Activated CD4-positive, alpha-beta T cell treated with anti-CD3 and anti-CD28 coated beads for 36 hours (primary cell): ENCODE data around the gene TTC28. TPM values are rescaled to one million over a fixed set of nuclear protein-coding genes. Genes with fewer than 3 reads are reported as not detected.
"Not testable (repeated sequence)": the region's sequence is repeated elsewhere in the genome, so short reads cannot be mapped to it uniquely, and the experiment has no call there.

Experiments used
- ATAC-seq: fragments of 200-7000 bp; cut with Tn5 transposase; one replicate; pipeline ENCODE4 v1.10.0; 2021; ENCODE audit warnings: mild to moderate bottlenecking, moderate library complexity
- CTCF ChIA-PET: fragments of 350-600 bp; sonication (Branson Sonifier 250); formaldehyde crosslinking; loops from one replicate; lab custom pipeline; 2021; ENCODE audit warnings: antibody characterized with exemption; lab: Charles Lee
- POLR2A ChIA-PET: fragments of 350-600 bp; sonication (Branson Sonifier 250); formaldehyde crosslinking; loops from one replicate; lab custom pipeline; 2021; ENCODE audit warnings: antibody characterized with exemption, inconsistent platforms; lab: Charles Lee
- DNase-seq: peaks from one replicate; pipeline ENCODE4 v3.0.0-alpha.2; 2020
- H3K27ac Mint-ChIP-seq: one replicate; pipeline ENCODE4 v1.8.0; 2021; ENCODE audit warnings: mixed read lengths
- H3K27me3 Mint-ChIP-seq: one replicate; pipeline ENCODE4 v1.8.0; 2021; ENCODE audit warnings: mixed read lengths
- H3K36me3 Mint-ChIP-seq: one replicate; pipeline ENCODE4 v1.8.0; 2021; ENCODE audit warnings: low read depth, mixed read lengths
- H3K4me1 Mint-ChIP-seq: one replicate; pipeline ENCODE4 v1.8.0; 2021; ENCODE audit warnings: mixed read lengths
- H3K4me3 Mint-ChIP-seq: one replicate; pipeline ENCODE4 v1.8.0; 2021; ENCODE audit warnings: mild to moderate bottlenecking, moderate library complexity, mixed read lengths
- H3K9me3 Mint-ChIP-seq: one replicate; pipeline ENCODE4 v1.8.0; 2021; ENCODE audit warnings: low read depth, mixed read lengths
- intact Hi-C, 2 experiments: fragments of 100-400 bp; cut with DNase I in 1 of 2; cut with micrococcal nuclease in 1 of 2; formaldehyde crosslinking; loops; one replicate each; pipeline versions ENCODE4 v1.14.2 to v1.15.1; 2022 to 2024; cut with DNase I, micrococcal nuclease
- total RNA-seq, 2 experiments: library from RNA; stranded (reverse); gene quantifications; one replicate each; pipeline ENCODE4 v1.2.3, GENCODE V29; 2021

TTC28 gene
- total RNA-seq, 2 experiments from 2014 or later, result 1.0 to 1.4 TPM

- ATAC-seq, result no peak
- intact Hi-C loops, result no loop called here
- H3K4me1 Mint-ChIP-seq, result no peaks in the 10 kb centered on the region
- no peaks in the 10 kb centered on the region for H3K36me3 Mint-ChIP-seq
- no peaks in the 10 kb centered on the region for H3K9me3 Mint-ChIP-seq
- POLR2A ChIA-PET, result no interaction called here
- no peak for DNase-seq
- peaks cover 23% of the 10 kb centered on the region for H3K27me3 Mint-ChIP-seq
- H3K4me3 Mint-ChIP-seq, result no peak overlapping the region
- H3K27ac Mint-ChIP-seq, result no peak overlapping the region
- CTCF ChIA-PET, result no interaction called here
Measured at GRCh38 chr22:28628766-28629165, 50.9 kb downstream of the TTC28 start.

- Mint-ChIP-seq H3K36me3 (no peaks in the 10 kb centered on the region), H3K27ac (no peak overlapping the region), H3K9me3 (no peaks in the 10 kb centered on the region), H3K4me3 (no peak overlapping the region), H3K4me1 (no peaks in the 10 kb centered on the region), H3K27me3 (peaks cover 25% of the 10 kb centered on the region)
- DNase-seq, result no peak
- no peak for ATAC-seq
- CTCF ChIA-PET, result no interaction called here
- intact Hi-C loops, result no loop called here
- POLR2A ChIA-PET, result no interaction called here
Measured at GRCh38 chr22:28627791-28628190, 51.8 kb downstream of the TTC28 start.

GRCh38 chr22:28620244-28620922, 59.3 kb downstream of the TTC28 start:
- Mint-ChIP-seq H3K4me3 (no peak overlapping the region), H3K36me3 (no peaks in the 10 kb centered on the region), H3K27ac (no peak overlapping the region), H3K27me3 (peaks cover 33% of the 10 kb centered on the region), H3K9me3 (no peaks in the 10 kb centered on the region), H3K4me1 (no peaks in the 10 kb centered on the region)
- POLR2A ChIA-PET, result interaction anchor here (0.6 kb wide), 1 partner anchor 10 kb away, joined by 3 read pairs; no protein-coding TSS in a partner anchor
- intact Hi-C loops, result no loop called here
- no peak for DNase-seq
- no peak for ATAC-seq
- CTCF ChIA-PET, result interaction anchor here (1.1 kb wide), 1 partner anchor 209 kb away, joined by 4 read pairs; no protein-coding TSS in a partner anchor

- Mint-ChIP-seq H3K27ac (no peak overlapping the region), H3K4me3 (no peak overlapping the region), H3K36me3 (no peaks in the 10 kb centered on the region), H3K4me1 (no peaks in the 10 kb centered on the region), H3K9me3 (no peaks in the 10 kb centered on the region), H3K27me3 (peaks cover 38% of the 10 kb centered on the region)
- intact Hi-C loops, result no loop called here
- POLR2A ChIA-PET, result interaction anchor here (0.6 kb wide), 1 partner anchor 632 kb away, joined by 9 read pairs; no protein-coding TSS in a partner anchor
- DNase-seq, result no peak
- ATAC-seq, result no peak
- CTCF ChIA-PET, result interaction anchor here (0.6 to 1.5 kb wide), 4 partner anchors 18 to 434 kb away, joined by 3 to 6 read pairs (median 4); no protein-coding TSS in a partner anchor
Measured at GRCh38 chr22:28619236-28619635, 60.4 kb downstream of the TTC28 start.

GRCh38 chr22:28615423-28615822, 64.2 kb downstream of the TTC28 start:
- H3K27ac Mint-ChIP-seq, H3K4me1 Mint-ChIP-seq, DNase-seq, POLR2A ChIA-PET, H3K4me3 Mint-ChIP-seq, H3K9me3 Mint-ChIP-seq, H3K36me3 Mint-ChIP-seq, CTCF ChIA-PET, ATAC-seq, intact Hi-C loops: not testable (repeated sequence)
- peaks cover 58% of the 10 kb centered on the region for H3K27me3 Mint-ChIP-seq

- peaks cover 62% of the 10 kb centered on the region for H3K27me3 Mint-ChIP-seq
- POLR2A ChIA-PET, result no interaction called here
- peaks cover 2% of the 10 kb centered on the region for H3K9me3 Mint-ChIP-seq
- H3K27ac Mint-ChIP-seq, result no peak overlapping the region
- intact Hi-C loops, result loop anchor here in 1 of 2 experiments (10.0 kb wide), 1 partner anchor 545 kb away; no protein-coding TSS in a partner anchor
- CTCF ChIA-PET, result interaction anchor here (1.8 kb wide), 1 partner anchor 9 kb away, joined by 5 read pairs; no protein-coding TSS in a partner anchor
- H3K36me3 Mint-ChIP-seq, result no peaks in the 10 kb centered on the region
- ATAC-seq, result no peak
- no peaks in the 10 kb centered on the region for H3K4me1 Mint-ChIP-seq
- no peak overlapping the region for H3K4me3 Mint-ChIP-seq
- no peak for DNase-seq
Measured at GRCh38 chr22:28609921-28610320, 69.7 kb downstream of the TTC28 start.

GRCh38 chr22:28608546-28608945, 71.1 kb downstream of the TTC28 start:
- intact Hi-C loops, result loop anchor here in 1 of 2 experiments (10.0 kb wide), 1 partner anchor 546 kb away; no protein-coding TSS in a partner anchor
- no peak overlapping the region for H3K4me3 Mint-ChIP-seq
- ChIA-PET CTCF (interaction anchor here (0.5 to 1.0 kb wide), 2 partner anchors 8 to 384 kb away, joined by 3 read pairs; no protein-coding TSS in a partner anchor), POLR2A (no interaction called here)
- ATAC-seq (no peak), DNase-seq (no peak)
- H3K4me1 Mint-ChIP-seq, result no peaks in the 10 kb centered on the region
- H3K27me3 Mint-ChIP-seq, result peaks cover 51% of the 10 kb centered on the region
- no peak overlapping the region for H3K27ac Mint-ChIP-seq
- no peaks in the 10 kb centered on the region for H3K9me3 Mint-ChIP-seq
- H3K36me3 Mint-ChIP-seq, result no peaks in the 10 kb centered on the region

- no peak overlapping the region for H3K27ac Mint-ChIP-seq
- DNase-seq, result no peak
- no peaks in the 10 kb centered on the region for H3K9me3 Mint-ChIP-seq
- no peak for ATAC-seq
- H3K27me3 Mint-ChIP-seq, result peaks cover 44% of the 10 kb centered on the region
- intact Hi-C loops, result loop anchor here in 1 of 2 experiments (10.0 kb wide), 1 partner anchor 547 kb away; no protein-coding TSS in a partner anchor
- no peaks in the 10 kb centered on the region for H3K36me3 Mint-ChIP-seq
- POLR2A ChIA-PET, result no interaction called here
- CTCF ChIA-PET, result interaction anchor here (0.5 to 1.5 kb wide), 5 partner anchors 8 to 385 kb away, joined by 3 to 7 read pairs (median 4); no protein-coding TSS in a partner anchor
- no peak overlapping the region for H3K4me3 Mint-ChIP-seq
- H3K4me1 Mint-ChIP-seq, result no peaks in the 10 kb centered on the region
Measured at GRCh38 chr22:28607795-28608194, 71.8 kb downstream of the TTC28 start.

- Mint-ChIP-seq H3K4me3 (no peak overlapping the region), H3K9me3 (no peaks in the 10 kb centered on the region), H3K36me3 (no peaks in the 10 kb centered on the region), H3K27ac (no peak overlapping the region), H3K27me3 (peaks cover 23% of the 10 kb centered on the region), H3K4me1 (no peaks in the 10 kb centered on the region)
- no peak for DNase-seq
- intact Hi-C loops, result loop anchor here in 1 of 2 experiments (10.0 kb wide), 1 partner anchor 550 kb away; no protein-coding TSS in a partner anchor
- POLR2A ChIA-PET, result no interaction called here
- CTCF ChIA-PET, result interaction anchor here (0.7 to 2.0 kb wide), 3 partner anchors 224 to 612 kb away, joined by 3 to 6 read pairs (median 3); no protein-coding TSS in a partner anchor
- no peak for ATAC-seq
Measured at GRCh38 chr22:28604966-28605761, 74.5 kb downstream of the TTC28 start.

GRCh38 chr22:28601915-28602314, 77.7 kb downstream of the TTC28 start:
- ATAC-seq, result no peak
- POLR2A ChIA-PET, result no interaction called here
- intact Hi-C loops, result loop anchor here (2.0 to 10.0 kb wide), 3 partner anchors 439 to 643 kb away; no protein-coding TSS in a partner anchor

More at GRCh38 chr22:28601915-28602314, 77.7 kb downstream of the TTC28 start:
- H3K36me3 Mint-ChIP-seq, result no peaks in the 10 kb centered on the region
- no peak overlapping the region for H3K4me3 Mint-ChIP-seq
- no peak overlapping the region for H3K27ac Mint-ChIP-seq
- H3K4me1 Mint-ChIP-seq, result no peaks in the 10 kb centered on the region
- peaks cover 5% of the 10 kb centered on the region for H3K27me3 Mint-ChIP-seq
- no peak for DNase-seq
- CTCF ChIA-PET, result interaction anchor here (1.1 to 3.3 kb wide), 7 partner anchors 8 to 442 kb away, joined by 3 to 60 read pairs (median 9); no protein-coding TSS in a partner anchor
- no peaks in the 10 kb centered on the region for H3K9me3 Mint-ChIP-seq
